Fibroblast of lung (primary cell): Measurements from ENCODE around the gene EFS. TPM values are rescaled to one million over a fixed set of nuclear protein-coding genes. Genes with fewer than 3 reads are reported as not detected.

ENCODE experiments used
- DNase-seq, 2 donors: peaks; one replicate each; pipeline versions ENCODE4 v3.0.0 to v3.0.0-alpha.2; 2010; ENCODE audit warnings: low read depth in 2 of 2
- H2AFZ ChIP-seq: 2 replicates; pipeline ENCODE4 v1.5.1; 2012; ENCODE audit warnings: low read length, control low read depth, inconsistent platforms
- H3K27ac ChIP-seq: 2 replicates; pipeline ENCODE4 v1.5.1; 2011; ENCODE audit warnings: low read length, control low read depth; ENCODE audit not compliant: insufficient read depth
- H3K27me3 ChIP-seq: 2 replicates; pipeline ENCODE4 v1.5.1; 2011; ENCODE audit warnings: mild to moderate bottlenecking, low read length; ENCODE audit not compliant: control insufficient read depth, insufficient read depth
- H3K36me3 ChIP-seq: 2 replicates; pipeline ENCODE4 v1.5.1; 2011; ENCODE audit warnings: low read length; ENCODE audit not compliant: control insufficient read depth, insufficient read depth
- H3K4me1 ChIP-seq: 2 replicates; pipeline ENCODE4 v1.5.1; 2011; ENCODE audit warnings: low read length; ENCODE audit not compliant: control insufficient read depth, insufficient read depth; ENCODE audit errors: extremely low read depth
- H3K4me2 ChIP-seq: 2 replicates; pipeline ENCODE4 v1.5.1; 2011; ENCODE audit warnings: low read length, control low read depth; ENCODE audit not compliant: insufficient read depth; ENCODE audit errors: extremely low read depth
- H3K4me3 ChIP-seq, 4 experiments: fragments of 200-600 bp in 1 of 4; sonication (generic) in 1 of 4; replicated peaks in 1 of 4; 2 replicates each; pipeline ENCODE4 v1.5.1; 2011 to 2016; ENCODE audit warnings: low read length in 4 of 4, low read depth in 3 of 4, mild to moderate bottlenecking in 3 of 4, control low read depth in 2 of 4, inconsistent platforms in 1 of 4, mixed read lengths in 1 of 4; ENCODE audit not compliant: insufficient read depth in 1 of 4; ENCODE audit errors: control extremely low read depth in 1 of 4
- H3K79me2 ChIP-seq: 2 replicates; pipeline ENCODE4 v1.5.1; 2012; ENCODE audit warnings: mild to moderate bottlenecking, low read length, inconsistent platforms; ENCODE audit not compliant: control insufficient read depth, insufficient read depth
- H3K9ac ChIP-seq: 2 replicates; pipeline ENCODE4 v1.5.1; 2011; ENCODE audit warnings: mild to moderate bottlenecking, low read length, control low read depth; ENCODE audit not compliant: insufficient read depth
- H3K9me3 ChIP-seq: 2 replicates; pipeline ENCODE4 v1.5.1; 2012; ENCODE audit warnings: low read depth, low read length; ENCODE audit not compliant: control insufficient read depth, insufficient read depth
- H4K20me1 ChIP-seq: 2 replicates; pipeline ENCODE4 v1.5.1; 2011; ENCODE audit warnings: low read length; ENCODE audit not compliant: control insufficient read depth, insufficient read depth; ENCODE audit errors: extremely low read depth
- CTCF ChIP-seq, 2 donors: IDR thresholded peaks in 1 of 2; conservative IDR thresholded peaks in 1 of 2; 1 replicate in 1 of 2; 2 replicates in 1 of 2; pipeline ENCODE4 v1.5.1; 2011 to 2012; ENCODE audit warnings: low read length in 2 of 2, control low read depth in 1 of 2, inconsistent platforms in 1 of 2, low read depth in 1 of 2, mild to moderate bottlenecking in 1 of 2
- EZH2 ChIP-seq: IDR thresholded peaks from 2 replicates; pipeline ENCODE4 v1.5.1; 2012; ENCODE audit warnings: low read length, control low read depth, mild to moderate bottlenecking; ENCODE audit errors: missing control alignments
- polyA plus RNA-seq, 2 donors: library from polyadenylated mRNA; depleted of rRNA in 1 of 2; stranded (reverse) in 1 of 2; unstranded in 1 of 2; fragments of >200 nt; gene quantifications; 2 replicates each; pipeline ENCODE4 v1.2.1, GENCODE V29; 2011 to 2012; ENCODE audit warnings: missing spikeins in 1 of 2
- total RNA-seq: library from RNA; depleted of rRNA; stranded (reverse); fragments of >200 nt; gene quantifications from 2 replicates; pipeline ENCODE4 v1.2.1, GENCODE V29; 2014

EFS gene
- total and polyA plus RNA-seq, 2 donors (not counting 1 experiment from before 2014, with no cell fraction given) = 2.3 to 12.2 TPM

GRCh38 chr14:23360496-23360895 is 4.5 kb downstream of the EFS start:
- no peaks in the 10 kb centered on the region for H3K79me2 ChIP-seq
- H3K9me3 ChIP-seq = no peaks in the 10 kb centered on the region
- no peak overlapping the region for H2AFZ ChIP-seq
- no peaks in the 10 kb centered on the region for H3K36me3 ChIP-seq
- no peaks in the 10 kb centered on the region for H3K4me1 ChIP-seq
- no peak overlapping the region for H3K4me3 ChIP-seq
- no peak overlapping the region for H3K4me2 ChIP-seq
- DNase-seq = no peak
- no peak overlapping the region for H3K9ac ChIP-seq
- no peak overlapping the region for H3K27ac ChIP-seq
- H3K27me3 ChIP-seq = peaks cover 6% of the 10 kb centered on the region
- no peaks in the 10 kb centered on the region for H4K20me1 ChIP-seq
- TF ChIP-seq EZH2 (no peak), CTCF (conservative IDR thresholded peaks at IDR 0.05 in 1 of 2, IDR thresholded peaks at IDR 0.05 in 1 of 2; ENCODE audit: low read depth in 1 of 2, low read length in 2 of 2) (no peak)

DNA sequence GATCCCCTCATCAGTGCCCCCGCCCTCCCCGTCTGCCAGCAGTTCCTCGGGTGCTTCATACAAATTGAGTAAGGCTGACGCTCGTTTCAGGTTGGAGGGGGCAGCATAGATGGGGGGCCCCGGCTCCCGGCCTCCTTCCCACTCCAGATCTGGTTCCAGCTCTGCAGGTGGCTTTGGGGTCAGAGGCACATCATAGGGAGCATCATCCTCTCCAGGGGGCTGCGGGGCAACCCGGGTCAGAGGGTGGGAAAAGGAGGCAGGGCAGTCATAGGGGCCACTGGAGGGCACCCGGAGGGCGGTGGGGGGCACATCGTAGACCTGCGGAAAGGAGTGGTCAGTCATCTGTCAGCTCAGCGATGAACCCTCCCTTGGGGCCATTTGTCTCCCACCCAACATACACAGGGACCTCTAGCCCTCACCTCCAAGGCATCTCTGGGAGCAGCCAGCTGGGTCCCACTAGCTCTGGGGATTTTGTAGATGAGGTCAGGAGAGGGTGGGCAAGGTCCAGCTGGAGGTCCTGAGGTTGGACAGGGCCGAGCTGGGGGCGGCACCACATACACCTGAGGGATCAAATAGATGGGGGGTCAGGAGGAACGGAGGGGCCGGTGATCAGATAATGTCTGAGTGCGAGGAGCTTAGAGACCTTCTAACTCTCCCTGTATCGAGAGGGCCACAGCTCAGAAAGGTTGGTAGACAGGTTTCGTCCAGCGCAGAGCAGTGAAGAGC is 5.1 kb downstream of the EFS start:
- H3K4me3 ChIP-seq = no peak overlapping the region
- H3K4me2 ChIP-seq = no peak overlapping the region
- H3K9me3 ChIP-seq = no peaks in the 10 kb centered on the region
- H4K20me1 ChIP-seq = no peaks in the 10 kb centered on the region
- H2AFZ ChIP-seq = no peak overlapping the region
- TF ChIP-seq EZH2 = no peak
- no peak for TF ChIP-seq CTCF (conservative IDR thresholded peaks at IDR 0.05 in 1 of 2, IDR thresholded peaks at IDR 0.05 in 1 of 2; ENCODE audit: low read depth in 1 of 2, low read length in 2 of 2)
- H3K9ac ChIP-seq = no peak overlapping the region
- DNase-seq = no peak
- H3K4me1 ChIP-seq = no peaks in the 10 kb centered on the region
- H3K79me2 ChIP-seq = no peaks in the 10 kb centered on the region
- peaks cover 6% of the 10 kb centered on the region for H3K27me3 ChIP-seq
- H3K27ac ChIP-seq = no peak overlapping the region
- H3K36me3 ChIP-seq = no peaks in the 10 kb centered on the region

DNA sequence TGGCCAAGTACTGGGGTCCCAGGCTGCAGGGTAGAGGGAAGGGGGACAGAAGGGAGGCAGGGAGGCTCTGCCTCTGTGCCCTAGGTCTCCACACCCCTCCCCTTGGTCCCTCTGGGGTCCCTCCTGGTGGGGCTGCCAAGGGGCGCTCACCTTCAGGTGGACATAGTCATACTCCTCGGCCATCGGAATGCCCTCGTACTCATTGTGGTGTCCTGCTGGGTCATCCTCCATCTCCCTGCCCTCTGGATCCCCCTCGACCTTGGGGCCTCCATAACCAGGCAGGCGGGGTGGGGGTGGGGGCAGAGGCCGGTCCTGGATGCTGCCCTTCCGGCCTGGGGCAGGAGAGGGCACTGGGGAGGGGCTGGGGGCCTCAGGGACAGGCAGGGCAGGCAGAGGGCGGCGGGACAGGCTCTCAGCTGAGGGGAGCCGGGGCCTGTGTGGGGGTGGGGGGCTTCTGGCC is 5.8 kb downstream of the EFS start:
- Histone ChIP-seq H2AFZ (no peak overlapping the region), H4K20me1 (no peaks in the 10 kb centered on the region), H3K27me3 (peaks cover 4% of the 10 kb centered on the region), H3K9me3 (no peaks in the 10 kb centered on the region), H3K4me3 (no peak overlapping the region), H3K27ac (no peak overlapping the region), H3K4me2 (no peak overlapping the region), H3K79me2 (no peaks in the 10 kb centered on the region), H3K9ac (no peak overlapping the region), H3K36me3 (no peaks in the 10 kb centered on the region), H3K4me1 (no peaks in the 10 kb centered on the region)
- no peak for DNase-seq
- TF ChIP-seq CTCF (conservative IDR thresholded peaks at IDR 0.05 in 1 of 2, IDR thresholded peaks at IDR 0.05 in 1 of 2; ENCODE audit: low read depth in 1 of 2, low read length in 2 of 2) (no peak), EZH2 (no peak)
